Occipital lobe (tissue), 2 donors: ENCODE measurements around the gene WIPI1. TPM values are rescaled to one million over a fixed set of nuclear protein-coding genes. Genes with fewer than 3 reads are reported as not detected.

Source experiments
- DNase-seq: peaks from one replicate; lab custom pipeline; 2025; lab: John Stamatoyannopoulos, UW
- total RNA-seq: library from RNA; depleted of rRNA; stranded (reverse); fragments of >200 nt; gene quantifications from one replicate; pipeline ENCODE4 v1.2.3, GENCODE V29; 2014

WIPI1 gene
- total RNA-seq, 1 donor from 2014 or later = 10.5 TPM

GRCh38 chr17:68439656-68440290 lies 17.5 kb downstream of the WIPI1 start:
- DNase-seq = no peak

GRCh38 chr17:68437979-68438822 lies 19.1 kb downstream of the WIPI1 start:
- DNase-seq = no peak

- DNase-seq = peak; percentile 10
Observed at GRCh38 chr17:68435876-68436842, 21.1 kb downstream of the WIPI1 start.

- no peak for DNase-seq
Observed at GRCh38 chr17:68435361-68435760, 21.9 kb downstream of the WIPI1 start.

- peak; percentile 51 for DNase-seq
Observed at GRCh38 chr17:68433911-68434508, 23.3 kb downstream of the WIPI1 start.

GRCh38 chr17:68433211-68433610 lies 24.1 kb downstream of the WIPI1 start:
- DNase-seq = no peak

- DNase-seq = no peak
Observed at GRCh38 chr17:68432086-68432864, 25.0 kb downstream of the WIPI1 start.

- no peak for DNase-seq
Observed at GRCh38 chr17:68431661-68432071, 25.6 kb downstream of the WIPI1 start.

- no peak for DNase-seq
Observed at GRCh38 chr17:68431045-68431608, 26.2 kb downstream of the WIPI1 start.

- no peak for DNase-seq
Observed at GRCh38 chr17:68429881-68430280, 27.4 kb downstream of the WIPI1 start.

- DNase-seq = no peak
Observed at GRCh38 chr17:68428498-68429172, 28.7 kb downstream of the WIPI1 start.

GRCh38 chr17:68427575-68427974 lies 29.7 kb downstream of the WIPI1 start:
- DNase-seq = no peak

- no peak for DNase-seq
Observed at GRCh38 chr17:68425979-68426378, 31.3 kb downstream of the WIPI1 start.

- DNase-seq = no peak
Observed at GRCh38 chr17:68424861-68425260, 32.4 kb downstream of the WIPI1 start.

- no peak for DNase-seq
Observed at GRCh38 chr17:68424203-68424602, 33.1 kb downstream of the WIPI1 start.

GRCh38 chr17:68423251-68423650 lies 34.0 kb downstream of the WIPI1 start:
- no peak for DNase-seq

GRCh38 chr17:68422821-68423220 lies 34.5 kb downstream of the WIPI1 start:
- DNase-seq = no peak

- DNase-seq = no peak
Observed at GRCh38 chr17:68421486-68421885, 35.8 kb downstream of the WIPI1 start.

GRCh38 chr17:68420065-68420464 lies 37.2 kb downstream of the WIPI1 start:
- no peak for DNase-seq

- no peak for DNase-seq
Observed at GRCh38 chr17:68418876-68419275, 38.4 kb downstream of the WIPI1 start.
